Lower leg skin (tissue), 4 donors: Measurements from ENCODE around the gene LHX6. TPM values are rescaled to one million over a fixed set of nuclear protein-coding genes. Genes with fewer than 3 reads are reported as not detected.

Experiments used
- DNase-seq, 2 donors: peaks; one replicate each; pipeline ENCODE4 v3.0.0-alpha.2; 2019; ENCODE audit warnings: low spot score in 2 of 2
- H3K4me3 ChIP-seq: fragments of 200-600 bp; sonication (generic); 2 replicates; pipeline ENCODE4 v1.5.1; 2017; ENCODE audit warnings: mild to moderate bottlenecking, low read depth; ENCODE audit not compliant: poor library complexity, severe bottlenecking
- POLR2A ChIP-seq, 2 donors: fragments of 450-650 bp; IDR thresholded peaks; one replicate each; pipeline ENCODE4 v1.6.1; 2016 to 2017; ENCODE audit warnings: antibody characterized with exemption in 2 of 2, mild to moderate bottlenecking in 1 of 2, moderate library complexity in 1 of 2
- WGBS, 2 donors: methylation state at CpG; one replicate each; pipeline ENCODE4 v1.1.5; 2018; 5-methylcytosine and 5-hydroxymethylcytosine counted together
- intact Hi-C: fragments of 100-400 bp; cut with DNase I; formaldehyde crosslinking; loops from one replicate; pipeline ENCODE4 v1.15.0; 2023; ENCODE audit warnings: low total_unique reads
- total RNA-seq, 4 donors: library from RNA; depleted of rRNA; stranded (reverse); fragments of >200 nt; gene quantifications; one replicate each; pipeline ENCODE4 v1.1.0, GENCODE V29; 2016
- TF ChIP-seq, protein P1 (sequence below), 3 donors: fragments of 450-650 bp; IDR thresholded peaks; one replicate each; pipeline ENCODE4 v1.5.1; 2016; ENCODE audit warnings: antibody characterized with exemption in 3 of 3, mild to moderate bottlenecking in 3 of 3, moderate library complexity in 2 of 3

Gene LHX6
- total RNA-seq, 4 donors from 2014 or later: 2.7 to 6.5 (median 4.4) TPM

DNA sequence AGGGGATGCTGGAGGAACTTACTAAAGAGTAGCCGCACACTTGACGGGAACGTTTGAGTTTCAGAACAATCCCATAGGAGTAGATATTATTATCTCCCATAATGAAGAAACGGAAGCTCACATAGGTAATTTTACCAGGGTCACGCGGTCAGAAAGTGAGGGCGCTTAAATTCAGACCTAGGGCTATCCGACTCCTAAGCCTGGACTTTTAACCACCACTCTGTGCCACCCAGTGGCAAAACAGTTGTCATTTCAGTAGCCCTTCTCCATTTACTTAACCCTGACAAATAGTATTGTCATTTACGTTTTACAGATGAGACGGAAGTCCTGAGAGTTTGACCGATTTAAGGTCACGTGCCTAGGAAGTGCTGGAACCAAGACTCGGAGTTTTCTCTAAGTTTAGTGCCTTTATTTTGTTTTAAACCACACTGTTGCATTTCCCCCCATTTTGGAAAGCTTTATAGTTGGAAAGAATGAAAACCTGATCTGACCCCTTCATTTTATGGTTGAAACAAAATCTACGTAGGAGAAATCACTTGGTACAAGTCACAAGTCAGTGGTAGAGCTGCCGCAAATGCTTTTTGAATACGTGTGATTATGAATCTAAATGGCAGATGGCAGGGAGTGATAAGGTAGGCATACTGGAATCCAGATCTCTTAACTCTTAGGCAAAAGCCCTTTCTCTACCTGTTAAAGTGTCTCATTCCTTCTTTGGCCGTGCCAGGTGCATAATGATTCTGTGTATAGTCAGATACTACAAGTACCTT, 36.6 kb upstream of the LHX6 start:
- no peak for TF ChIP-seq POLR2A (IDR thresholded peaks at IDR 0.05)
- TF ChIP-seq, protein P1, sequence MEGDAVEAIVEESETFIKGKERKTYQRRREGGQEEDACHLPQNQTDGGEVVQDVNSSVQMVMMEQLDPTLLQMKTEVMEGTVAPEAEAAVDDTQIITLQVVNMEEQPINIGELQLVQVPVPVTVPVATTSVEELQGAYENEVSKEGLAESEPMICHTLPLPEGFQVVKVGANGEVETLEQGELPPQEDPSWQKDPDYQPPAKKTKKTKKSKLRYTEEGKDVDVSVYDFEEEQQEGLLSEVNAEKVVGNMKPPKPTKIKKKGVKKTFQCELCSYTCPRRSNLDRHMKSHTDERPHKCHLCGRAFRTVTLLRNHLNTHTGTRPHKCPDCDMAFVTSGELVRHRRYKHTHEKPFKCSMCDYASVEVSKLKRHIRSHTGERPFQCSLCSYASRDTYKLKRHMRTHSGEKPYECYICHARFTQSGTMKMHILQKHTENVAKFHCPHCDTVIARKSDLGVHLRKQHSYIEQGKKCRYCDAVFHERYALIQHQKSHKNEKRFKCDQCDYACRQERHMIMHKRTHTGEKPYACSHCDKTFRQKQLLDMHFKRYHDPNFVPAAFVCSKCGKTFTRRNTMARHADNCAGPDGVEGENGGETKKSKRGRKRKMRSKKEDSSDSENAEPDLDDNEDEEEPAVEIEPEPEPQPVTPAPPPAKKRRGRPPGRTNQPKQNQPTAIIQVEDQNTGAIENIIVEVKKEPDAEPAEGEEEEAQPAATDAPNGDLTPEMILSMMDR (IDR thresholded peaks at IDR 0.05): no peak
- H3K4me3 ChIP-seq: peak overlapping the region; percentile 61
- intact Hi-C loops: no loop called here
- 6 to 7% methylated on average over 17 of the region's 17 CpGs for WGBS, 2 donors
- no peak for DNase-seq

DNA sequence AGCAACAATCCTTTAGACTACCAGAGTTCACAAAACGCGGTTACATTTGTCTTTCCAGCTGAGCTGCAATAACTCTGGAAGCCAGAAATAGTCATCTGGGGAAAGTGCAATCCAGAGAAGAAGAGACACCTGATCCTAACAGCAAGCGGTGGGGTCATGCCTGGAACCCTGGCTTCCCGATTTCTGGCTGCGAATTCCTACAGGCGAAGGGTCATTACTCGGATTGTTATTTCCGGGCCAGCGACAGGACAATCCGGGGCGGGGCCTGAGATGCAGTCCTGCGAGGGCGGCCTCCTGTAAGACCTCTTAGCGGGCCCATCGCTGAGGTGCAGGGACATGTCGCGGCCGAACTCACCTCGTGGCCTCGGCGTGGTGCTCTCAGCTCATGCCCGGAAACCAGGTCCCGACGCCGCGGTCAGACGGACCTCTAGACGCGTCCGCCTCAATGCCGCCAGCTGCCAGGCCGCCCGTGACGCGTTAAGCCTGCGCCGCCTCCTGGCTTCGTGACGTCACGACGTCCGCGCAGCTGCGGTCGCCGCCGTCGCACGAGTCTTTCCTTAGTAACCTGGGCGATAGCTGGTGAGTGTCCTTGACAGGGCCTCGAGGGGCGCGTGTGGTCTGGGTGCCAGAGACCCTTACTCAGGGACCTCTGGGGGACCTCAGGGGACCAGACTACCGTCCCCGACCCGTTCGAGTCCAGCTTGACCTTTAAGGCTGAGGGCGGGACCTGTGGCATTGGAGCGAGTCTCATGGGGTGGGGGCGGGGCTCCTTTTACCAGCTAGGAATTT, 35.8 kb upstream of the LHX6 start, which contains the start of the genes MRRF and RBM18:
TSS of gene MRRF (plus strand) at position 523 of the 789 bp plus-strand sequence. CDS start 6,010 bp downstream, outside the sequence.
TSS of gene RBM18 (minus strand) at position 481 of the 789 bp plus-strand sequence. CDS start 3,348 bp downstream, outside the sequence.
- peak; percentile 89 to 98 for DNase-seq
- intact Hi-C loops: no loop called here
- peak in 1 of 2 donors; percentile 56 for TF ChIP-seq POLR2A (IDR thresholded peaks at IDR 0.05)
- TF ChIP-seq, protein P1 (IDR thresholded peaks at IDR 0.05): no peak
- 0% methylated on average over 22 to 29 of the region's 60 CpGs for WGBS, 2 donors
- H3K4me3 ChIP-seq: peak within 1 kb of the TSS; percentile 61

DNA sequence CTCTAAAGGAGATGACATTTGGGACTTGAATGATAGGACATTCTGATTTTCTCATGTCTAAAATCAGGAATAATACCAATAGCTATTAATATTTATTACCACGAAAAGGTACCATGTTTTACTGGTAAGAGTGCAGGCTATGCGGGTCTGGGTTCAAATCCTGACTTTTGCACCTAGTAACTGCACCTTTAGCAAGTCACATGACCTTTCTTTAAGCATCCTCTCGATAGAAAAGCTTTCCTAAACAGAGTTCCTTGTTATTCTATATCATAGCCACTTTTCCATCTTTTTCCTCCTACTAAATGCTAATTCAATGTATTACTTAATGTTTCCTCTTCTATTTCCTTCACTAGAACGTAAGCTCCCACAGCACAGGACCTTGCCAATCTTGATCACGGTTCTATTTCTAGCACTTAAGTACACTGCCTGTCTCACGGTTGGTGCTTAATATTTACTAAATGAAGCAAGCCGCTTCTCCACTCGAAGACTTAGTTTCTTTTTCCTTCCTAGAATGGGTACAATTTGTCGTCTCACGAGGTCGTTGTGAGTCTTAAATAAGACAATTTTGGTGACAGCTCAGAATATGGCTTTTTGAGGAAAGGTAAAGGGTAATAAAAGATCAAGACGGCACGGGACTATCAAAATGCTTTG, 35.1 kb upstream of the LHX6 start:
- peak overlapping the region; percentile 61 for H3K4me3 ChIP-seq
- no peak for TF ChIP-seq POLR2A (IDR thresholded peaks at IDR 0.05)
- TF ChIP-seq, protein P1 (IDR thresholded peaks at IDR 0.05): no peak
- no peak for DNase-seq
- intact Hi-C loops: no loop called here
- WGBS, 2 donors: 13 to 15% methylated on average over 13 of the region's 13 CpGs

GRCh38 chr9:122262073-122262472, 33.3 kb upstream of the LHX6 start:
- intact Hi-C loops: no loop called here
- no peak overlapping the region for H3K4me3 ChIP-seq
- DNase-seq: no peak
- TF ChIP-seq POLR2A (IDR thresholded peaks at IDR 0.05): no peak
- 85 to 88% methylated on average over 1 of the region's 1 CpG for WGBS, 2 donors

DNA sequence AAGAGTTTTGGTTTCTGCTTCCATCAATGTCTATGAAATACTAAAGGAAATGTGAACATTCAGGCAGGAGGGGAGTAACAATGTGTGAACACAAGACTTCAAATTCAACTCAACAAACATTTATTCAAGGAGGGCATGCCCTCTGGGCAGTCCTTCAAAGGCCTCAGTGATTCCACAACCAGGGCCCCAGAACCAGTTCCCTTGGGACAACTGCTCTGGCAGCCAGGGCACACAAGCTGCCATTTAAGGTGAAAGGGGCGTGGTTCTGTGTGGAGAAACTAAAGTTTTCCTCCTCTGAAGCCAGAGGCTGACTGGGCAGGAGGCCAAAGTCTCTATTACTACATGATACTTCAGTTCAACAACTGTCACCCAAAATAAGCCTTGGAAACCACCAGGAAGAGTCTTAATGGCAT, 32.7 kb upstream of the LHX6 start:
- intact Hi-C loops: no loop called here
- DNase-seq: peak; percentile 35 to 87
- no peak overlapping the region for H3K4me3 ChIP-seq
- TF ChIP-seq, protein P1 (IDR thresholded peaks at IDR 0.05): no peak
- TF ChIP-seq POLR2A (IDR thresholded peaks at IDR 0.05): no peak
- WGBS, 2 donors: 30 to 80% methylated on average over 1 of the region's 1 CpG
